ENCODE data around the gene PHF23. TPM values are rescaled to one million over a fixed set of nuclear protein-coding genes. Genes with fewer than 3 reads are reported as not detected.
A peak's percentile ranks its signal among the peaks of the same experiment; 100 is the strongest.

PHF23 gene
- total and polyA plus RNA-seq, 9 of the 15 experiments (the other 6 are each of a cell fraction or from before 2014, with no cell fraction given), result 7.4 to 87.5 (median 33.7) TPM

GRCh38 chr17:7283471-7284216, 44.4 kb upstream of the PHF23 start (continued):
- TF ChIP-seq MLLT1 (IDR thresholded peaks at IDR 0.05) (no peak), POLR3G (IDR thresholded peaks at IDR 0.05; ENCODE audit: extremely low read depth, insufficient read length, insufficient replicate concordance) (no peak), ZFX (CRISPR knock-in tag; IDR thresholded peaks at IDR 0.05) (no peak)

- Histone ChIP-seq H3K27ac (ENCODE audit: extremely low read depth, low read depth, low read length) (peak overlapping the region; percentile 39; the same call in 2 of the 3 replicates), H3K27me3 (ENCODE audit: control insufficient read depth in 2 of 2, insufficient read depth in 2 of 2, low read length in 2 of 2) (no peaks in the 10 kb centered on the region), H3K4me2 (ENCODE audit: insufficient read depth, low read length) (peak overlapping the region; percentile 73), H3K4me1 (replicated peaks in 1 of 2; ENCODE audit: control insufficient read depth in 2 of 2, insufficient read depth in 2 of 2, low read length in 2 of 2) (peaks cover 15 to 44% of the 10 kb centered on the region in 2 experiments; a peak in 4 of 5 replicates), H2AFZ (ENCODE audit: low read depth, low read length) (no peak overlapping the region), H3K4me3 (peak overlapping the region; percentile 65; the same call in 1 of the 2 replicates), H4K20me1 (replicated peaks; ENCODE audit: control insufficient read depth, insufficient read depth, low read length) (no peaks in the 10 kb centered on the region; the same call in 1 of the 2 replicates), H3K36me3 (ENCODE audit: control insufficient read depth, insufficient read depth, low read length) (0 out of 3 replicates have a peak, but pooled peaks cover 3% of the 10 kb centered on the region), H3K79me2 (ENCODE audit: control insufficient read depth, insufficient read depth, low read length) (no peaks in the 10 kb centered on the region; the same call in 2 of the 3 replicates), H3K9me3 (replicated peaks; ENCODE audit: control insufficient read depth, insufficient read depth, low read depth, low read length) (no peaks in the 10 kb centered on the region), H3K9me1 (ENCODE audit: control insufficient read depth, insufficient read depth, low read length) (no peaks in the 10 kb centered on the region), H3K9ac (ENCODE audit: insufficient read depth in 1 of 2, low read depth in 2 of 2, low read length in 2 of 2) (peak overlapping the region; percentile 65 to 91; a peak in 3 of 4 replicates)
- intact Hi-C loops (cut with micrococcal nuclease), result loop anchor here (5.0 kb wide), 1 partner anchor 46 kb away; the partner anchor contains the start of gene PHF23
- ChIA-PET CTCF (ENCODE audit: low intra/inter-chr PET ratio) (no interaction called here), POLR2A (interaction anchor here (0.6 to 1.4 kb wide), 7 partner anchors 11 to 367 kb away, joined by 3 to 5 read pairs (median 3); partner anchors contain the start of gene PHF23)
- in situ Hi-C loops (cut with MboI), result loop anchor here (5.0 kb wide), 1 partner anchor 59 kb away; no protein-coding TSS in a partner anchor
- 8% methylated on average over 6 of the region's 6 CpGs for WGBS (ENCODE audit: insufficient coverage, low coverage, missing lambda C conversion rate)
- peak; percentile 84 for FAIRE-seq
- BruUV-seq (replicated peaks), result no TSS peak
- peak in 3 of 4 experiments; percentile 35 to 69 (median 44) for DNase-seq (ENCODE audit: extremely low read depth in 1 of 4, low spot score in 3 of 4)
- peak; percentile 22; the same call in 1 of the 3 replicates for ATAC-seq
- TF ChIP-seq ZBTB26 (CRISPR knock-in tag; IDR thresholded peaks at IDR 0.05) (no peak), KAT7 (CRISPR knock-in tag; IDR thresholded peaks at IDR 0.05; ENCODE audit: borderline replicate concordance) (no peak), E2F8 (IDR thresholded peaks at IDR 0.05; ENCODE audit: low read depth, partially characterized antibody) (no peak), PRMT5 (CRISPR knock-in tag; IDR thresholded peaks at IDR 0.05) (no peak), ESRRA (IDR thresholded peaks at IDR 0.05; ENCODE audit: borderline replicate concordance, low read depth) (peak; percentile 73; the same call in 1 of the 2 replicates)
Measured at GRCh38 chr17:7282752-7283321, 43.6 kb upstream of the PHF23 start.

Measured in K562 (cell line).